Spinal cord (tissue), 10 donors: ENCODE measurements around the gene ANXA6. TPM values are rescaled to one million over a fixed set of nuclear protein-coding genes. Genes with fewer than 3 reads are reported as not detected.

Experiments
- DNase-seq, 6 donors: peaks; one replicate each; pipeline versions ENCODE4 v3.0.0 to v3.0.0-alpha.2; 2013 to 2015; ENCODE audit warnings: low spot score in 6 of 6, low read depth in 4 of 6
- H3K27ac ChIP-seq: one replicate; pipeline ENCODE4 v1.5.1; 2013; ENCODE audit warnings: low read depth, low read length, control low read depth
- H3K27me3 ChIP-seq: one replicate; pipeline ENCODE4 v1.6.1; 2013; ENCODE audit warnings: low read length; ENCODE audit not compliant: control insufficient read depth, insufficient read depth
- H3K36me3 ChIP-seq: one replicate; pipeline ENCODE4 v1.6.1; 2013; ENCODE audit warnings: low read length; ENCODE audit not compliant: control insufficient read depth, insufficient read depth
- H3K4me1 ChIP-seq: one replicate; pipeline ENCODE4 v1.6.1; 2013; ENCODE audit warnings: low read length; ENCODE audit not compliant: control insufficient read depth, insufficient read depth
- H3K4me3 ChIP-seq: one replicate; pipeline ENCODE4 v1.5.1; 2013; ENCODE audit warnings: low read depth, low read length, control low read depth
- H3K9me3 ChIP-seq: one replicate; pipeline ENCODE4 v1.6.1; 2013; ENCODE audit warnings: low read length; ENCODE audit not compliant: control insufficient read depth, insufficient read depth
- WGBS: methylation state at CpG from one replicate; pipeline ENCODE4 v1.1.5; 2013; ENCODE audit warnings: missing lambda C conversion rate; ENCODE audit not compliant: insufficient coverage; 5-methylcytosine and 5-hydroxymethylcytosine counted together
- polyA plus RNA-seq, 2 donors: library from polyadenylated mRNA; unstranded; fragments of 120-200 nt; gene quantifications; one replicate each; pipeline ENCODE4 v1.2.1, GENCODE V29; 2013; ENCODE audit not compliant: insufficient read length in 2 of 2
- total RNA-seq, 2 donors: library from RNA; depleted of rRNA in 1 of 2; stranded (reverse); fragments of 120-200 nt in 1 of 2; fragments of >200 nt in 1 of 2; gene quantifications; one replicate each; pipeline versions ENCODE4 v1.2.3 to v1.2.4, GENCODE V29; 2013 to 2014
- donor health status: healthy.

Gene ANXA6
- total and polyA plus RNA-seq, 4 donors: 215 to 301 (median 271) TPM

DNA sequence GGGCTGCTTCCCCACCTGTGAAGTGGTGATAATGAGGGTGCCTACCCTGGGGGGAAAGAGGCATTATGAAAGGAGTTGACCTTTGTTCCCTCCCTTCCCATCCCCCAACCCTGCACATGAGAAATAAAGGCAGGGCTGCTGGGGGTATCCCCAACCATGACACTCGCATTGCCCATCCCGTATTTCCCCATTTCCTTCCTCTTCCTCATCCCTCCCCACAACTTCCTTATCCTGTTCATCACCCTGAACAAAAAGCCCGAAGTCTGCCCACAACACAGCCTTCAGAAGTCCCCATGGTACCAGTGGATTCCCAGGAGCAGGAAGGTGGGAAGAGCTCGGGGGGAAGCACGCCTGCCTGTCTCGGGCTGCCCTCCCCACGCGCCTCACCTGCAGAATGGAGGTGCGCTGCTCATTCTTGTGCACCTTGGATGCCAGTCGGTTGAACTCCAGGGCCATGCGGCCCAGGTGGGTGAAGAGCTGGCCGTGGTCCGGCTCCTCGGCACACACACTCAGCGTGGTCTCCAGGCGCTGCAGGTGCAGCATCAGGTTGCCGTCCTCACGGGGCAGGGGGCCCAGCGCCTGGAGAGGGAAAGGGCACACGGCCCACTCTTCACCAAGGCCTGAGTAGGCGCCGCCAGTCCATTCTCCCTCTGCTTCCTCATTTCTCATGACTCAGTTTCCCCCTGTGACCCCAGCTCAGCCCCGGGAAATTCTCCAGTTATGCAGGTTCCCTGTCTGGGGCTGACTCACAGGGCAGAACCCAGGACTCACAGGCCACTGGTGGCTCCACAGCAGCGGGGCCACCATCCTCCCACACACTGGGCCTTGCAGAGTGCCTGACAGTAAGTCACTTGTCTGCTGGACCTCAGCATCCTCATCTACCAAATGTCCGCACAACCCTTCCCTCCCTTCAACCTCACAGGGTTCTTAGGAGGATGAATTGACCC, 100.9 kb downstream of the ANXA6 start:
- no peak overlapping the region for H3K27ac ChIP-seq
- H3K4me1 ChIP-seq: peaks cover 5% of the 10 kb centered on the region
- DNase-seq: no peak
- H3K9me3 ChIP-seq: no peaks in the 10 kb centered on the region
- WGBS: 98% methylated on average over 23 of the region's 25 CpGs
- no peaks in the 10 kb centered on the region for H3K27me3 ChIP-seq
- H3K36me3 ChIP-seq: peaks cover 46% of the 10 kb centered on the region
- no peak overlapping the region for H3K4me3 ChIP-seq

DNA sequence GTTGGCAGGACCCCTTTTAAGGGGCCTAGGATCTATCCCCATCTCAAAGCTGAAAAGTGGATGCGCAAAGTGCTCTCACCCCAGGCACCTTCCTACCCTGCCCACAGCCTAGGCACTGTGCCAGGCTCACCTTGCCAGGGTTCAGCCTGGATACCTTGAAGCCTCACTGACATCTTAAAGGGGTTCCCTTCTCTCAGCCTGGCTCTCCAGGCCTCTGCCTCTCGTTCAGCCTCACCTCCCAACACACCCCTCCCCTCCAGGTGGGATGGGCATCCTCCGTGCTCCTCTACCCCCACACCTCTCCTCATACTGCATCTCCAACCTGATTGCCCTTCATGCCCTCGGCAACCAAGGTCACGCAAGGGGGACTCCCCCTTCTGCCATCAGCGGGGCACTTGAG, 102.2 kb downstream of the ANXA6 start:
- Histone ChIP-seq H3K36me3 (peaks cover 40% of the 10 kb centered on the region), H3K27ac (no peak overlapping the region), H3K9me3 (no peaks in the 10 kb centered on the region), H3K4me1 (peaks cover 5% of the 10 kb centered on the region), H3K4me3 (no peak overlapping the region), H3K27me3 (no peaks in the 10 kb centered on the region)
- 79% methylated on average over 4 of the region's 6 CpGs for WGBS
- DNase-seq: no peak

DNA sequence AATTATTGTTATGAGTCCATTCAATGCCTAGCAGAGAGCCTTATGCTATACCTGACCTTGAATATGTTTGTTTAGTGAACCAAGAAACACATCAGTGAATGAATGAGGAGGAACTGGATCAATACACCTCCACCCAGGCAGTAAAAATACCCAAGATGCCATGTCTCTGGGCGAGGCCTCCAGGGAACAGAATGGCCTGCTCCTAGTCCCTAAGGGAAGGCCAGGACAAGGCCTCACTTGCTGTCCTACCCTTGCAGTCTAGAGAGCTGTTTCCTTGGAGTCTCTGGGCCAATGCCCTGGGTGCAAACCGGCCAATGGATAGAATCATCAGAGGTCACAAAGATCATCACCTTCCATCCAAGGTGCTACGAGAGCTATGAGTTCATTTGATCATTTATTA, 102.9 kb downstream of the ANXA6 start:
- no peaks in the 10 kb centered on the region for H3K27me3 ChIP-seq
- no peak overlapping the region for H3K27ac ChIP-seq
- no peak for DNase-seq
- H3K4me1 ChIP-seq: peaks cover 5% of the 10 kb centered on the region
- no peaks in the 10 kb centered on the region for H3K9me3 ChIP-seq
- H3K4me3 ChIP-seq: no peak overlapping the region
- H3K36me3 ChIP-seq: peaks cover 37% of the 10 kb centered on the region
- 88% methylated on average over 1 of the region's 3 CpGs for WGBS

DNA sequence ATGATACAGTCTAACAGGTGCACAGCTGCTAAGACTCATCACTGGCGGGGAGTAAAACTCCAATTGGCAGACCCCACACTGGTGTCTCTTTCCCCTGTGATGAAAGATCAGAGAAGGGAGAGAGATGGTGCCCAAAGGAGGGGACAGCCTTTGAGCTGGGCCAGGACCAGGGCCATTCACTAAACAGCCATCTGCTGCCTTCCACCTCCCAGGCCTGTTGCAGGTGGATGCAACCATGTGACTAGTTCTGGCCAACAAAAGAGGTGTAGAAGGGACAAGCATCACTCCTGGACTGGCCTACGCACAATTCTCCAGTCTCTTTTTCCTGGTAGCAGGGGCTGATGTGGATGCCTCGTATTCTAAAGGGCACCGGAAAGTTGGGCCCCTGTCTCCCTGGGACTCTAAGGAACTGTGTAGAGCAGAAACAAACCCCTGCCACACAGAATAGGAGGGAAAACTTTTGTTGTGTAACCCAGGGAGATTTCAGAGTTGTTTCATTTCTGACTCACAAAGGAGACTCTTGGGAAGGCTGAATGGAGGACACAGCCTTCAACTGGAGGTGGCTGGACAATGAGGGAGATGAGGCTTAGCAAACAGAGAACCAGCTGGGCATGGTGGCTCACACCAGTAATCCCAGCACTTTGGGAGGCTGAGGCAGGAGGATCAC, 103.7 kb downstream of the ANXA6 start:
- peaks cover 5% of the 10 kb centered on the region for H3K4me1 ChIP-seq
- no peaks in the 10 kb centered on the region for H3K27me3 ChIP-seq
- peaks cover 37% of the 10 kb centered on the region for H3K36me3 ChIP-seq
- no peak overlapping the region for H3K27ac ChIP-seq
- no peaks in the 10 kb centered on the region for H3K9me3 ChIP-seq
- no peak for DNase-seq
- WGBS: 83% methylated on average over 2 of the region's 4 CpGs
- no peak overlapping the region for H3K4me3 ChIP-seq

DNA sequence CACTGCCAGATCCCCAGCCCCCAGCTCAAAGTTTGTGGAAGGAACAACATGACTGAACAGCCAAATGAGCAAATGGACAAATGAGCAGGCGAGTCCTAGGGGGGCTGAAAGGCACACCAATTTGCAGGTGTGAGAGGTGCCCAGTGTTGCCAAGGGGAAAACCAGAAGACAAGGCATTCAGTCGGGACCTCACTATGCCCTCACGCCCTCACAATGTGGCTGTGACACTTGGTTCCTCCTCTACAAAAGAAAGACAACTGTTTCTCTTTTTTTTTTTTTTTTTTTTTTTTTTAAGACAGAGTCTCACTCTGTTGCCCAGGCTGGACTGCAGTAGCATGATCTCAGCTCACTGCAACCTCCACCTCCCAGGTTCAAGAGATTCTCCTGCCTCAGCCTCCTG, 104.7 kb downstream of the ANXA6 start:
- Histone ChIP-seq H3K27me3 (no peaks in the 10 kb centered on the region), H3K36me3 (peaks cover 33% of the 10 kb centered on the region), H3K4me1 (peaks cover 5% of the 10 kb centered on the region), H3K4me3 (no peak overlapping the region), H3K27ac (no peak overlapping the region), H3K9me3 (no peaks in the 10 kb centered on the region)
- DNase-seq: no peak
- WGBS: 100% methylated on average over 1 of the region's 3 CpGs

DNA sequence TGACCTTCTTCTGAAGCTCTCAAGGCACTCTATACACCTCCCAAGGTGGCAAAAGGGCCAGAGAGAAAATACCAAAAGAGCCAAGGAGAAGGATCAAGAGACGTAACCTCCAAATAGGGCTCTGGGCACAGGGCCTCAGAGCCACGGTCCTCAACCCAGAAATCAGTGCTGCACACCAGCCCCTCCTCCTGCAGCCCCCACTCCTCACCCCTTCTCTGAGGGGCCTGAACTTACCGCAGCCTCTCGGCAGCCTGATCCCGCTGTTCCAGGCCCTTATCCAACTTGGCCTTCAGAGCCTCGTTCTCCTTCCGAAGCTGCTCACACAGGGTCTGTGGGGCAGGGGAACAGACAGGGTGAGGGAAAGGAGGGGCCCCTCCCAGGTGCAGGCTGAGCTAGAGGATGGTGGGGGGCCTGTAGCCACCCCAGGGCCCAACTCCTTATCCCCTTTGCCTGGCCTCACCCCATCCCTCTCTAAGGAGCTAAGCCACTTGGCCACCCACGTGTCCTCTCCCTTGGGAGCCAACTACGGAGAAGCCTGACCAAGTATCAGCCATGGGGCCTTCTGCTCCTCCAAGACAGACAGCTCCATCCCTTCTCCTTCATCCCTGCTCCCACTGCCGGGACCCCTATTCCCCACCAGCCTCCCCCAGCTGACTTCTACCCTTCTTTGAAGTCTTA, 105.5 kb downstream of the ANXA6 start:
- no peak for DNase-seq
- Histone ChIP-seq H3K27me3 (no peaks in the 10 kb centered on the region), H3K4me1 (peaks cover 5% of the 10 kb centered on the region), H3K27ac (no peak overlapping the region), H3K36me3 (peaks cover 35% of the 10 kb centered on the region), H3K4me3 (no peak overlapping the region), H3K9me3 (no peaks in the 10 kb centered on the region)
- WGBS: 89% methylated on average over 7 of the region's 10 CpGs

DNA sequence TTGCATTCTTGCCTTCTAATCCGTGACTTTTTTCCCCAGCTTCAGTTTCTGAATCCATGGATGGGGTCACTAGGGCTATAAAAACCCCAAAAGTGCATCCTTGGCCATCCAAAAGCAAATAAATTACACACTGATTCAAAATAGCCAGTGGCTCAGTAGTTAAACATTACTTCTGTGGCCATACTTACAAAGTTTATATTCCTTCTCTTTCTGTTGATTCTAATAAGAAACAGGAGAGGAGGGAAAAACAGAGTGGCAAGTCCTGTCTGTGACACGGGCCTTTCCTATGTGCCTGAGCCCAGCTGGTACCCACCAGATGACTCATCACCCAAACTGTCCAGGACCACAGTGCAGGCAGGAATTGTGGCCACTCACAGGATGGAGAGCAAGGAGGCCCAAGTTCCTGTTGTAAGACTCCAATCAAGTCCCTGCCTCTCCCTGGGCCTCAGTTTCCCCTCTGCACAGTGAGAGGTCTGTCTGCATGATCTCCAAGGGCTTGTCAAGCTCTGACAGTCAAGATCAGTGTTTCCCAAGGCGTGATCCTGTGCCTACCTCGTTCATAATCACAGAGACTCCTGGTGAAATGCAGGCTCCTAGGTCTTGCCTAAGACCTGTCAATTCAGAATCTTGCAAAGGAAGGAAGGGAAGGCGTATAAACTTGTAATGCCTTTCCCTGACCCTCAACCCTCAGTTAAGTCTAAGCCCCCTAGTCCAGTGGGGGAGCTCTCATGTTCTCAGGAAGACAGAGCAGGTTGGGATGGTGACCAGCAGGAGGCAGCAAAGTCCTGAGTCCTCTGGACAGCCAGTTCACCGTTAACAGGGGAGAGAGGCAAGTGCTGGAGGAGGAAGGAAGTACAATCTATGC, 106.3 kb downstream of the ANXA6 start:
- no peak overlapping the region for H3K4me3 ChIP-seq
- no peaks in the 10 kb centered on the region for H3K27me3 ChIP-seq
- H3K9me3 ChIP-seq: no peaks in the 10 kb centered on the region
- DNase-seq: peak in 4 of 6 donors; percentile 41 to 83 (median 64)
- WGBS: 94% methylated on average over 3 of the region's 6 CpGs
- H3K27ac ChIP-seq: no peak overlapping the region
- H3K4me1 ChIP-seq: peaks cover 5% of the 10 kb centered on the region
- H3K36me3 ChIP-seq: peaks cover 28% of the 10 kb centered on the region
